Kidney (tissue), 14 donors: Measurements from ENCODE around the gene RUVBL2. TPM values are rescaled to one million over a fixed set of nuclear protein-coding genes. Genes with fewer than 3 reads are reported as not detected.
"Not testable (repeated sequence)": the region's sequence is repeated elsewhere in the genome, so short reads cannot be mapped to it uniquely, and the experiment has no call there.

Experiments
- DNase-seq, 5 donors: peaks; one replicate each; pipeline ENCODE4 v3.0.0-alpha.2; 2013 to 2020
- FAIRE-seq: peaks from 2 replicates; lab custom pipeline; 2012; peaks lifted over from hg19 to GRCh38; lab: Jason Lieb, UNC
- H3K27ac ChIP-seq, 2 donors: one replicate each; pipeline ENCODE4 v1.7.0; 2013; ENCODE audit warnings: low read depth in 2 of 2, low read length in 2 of 2, inconsistent platforms in 1 of 2
- H3K27me3 ChIP-seq: one replicate; pipeline ENCODE4 v1.7.1; 2013; ENCODE audit warnings: low read length, inconsistent platforms; ENCODE audit not compliant: control insufficient read depth, insufficient read depth
- H3K36me3 ChIP-seq, 3 donors: one replicate each; pipeline versions ENCODE4 v1.7.0 to v1.7.1; 2013; ENCODE audit warnings: low read length in 3 of 3, control low read depth in 1 of 3, inconsistent platforms in 1 of 3; ENCODE audit not compliant: insufficient read depth in 3 of 3, control insufficient read depth in 2 of 3
- H3K4me1 ChIP-seq, 3 donors: one replicate each; pipeline versions ENCODE4 v1.7.0 to v1.7.1; 2013; ENCODE audit warnings: low read length in 3 of 3, inconsistent platforms in 1 of 3, low read depth in 1 of 3; ENCODE audit not compliant: control insufficient read depth in 2 of 3, insufficient read depth in 2 of 3
- H3K4me3 ChIP-seq, 3 donors: one replicate each; pipeline versions ENCODE4 v1.7.0 to v1.8.1; 2013; ENCODE audit warnings: low read length in 3 of 3, control low read depth in 1 of 3, inconsistent platforms in 1 of 3
- H3K9ac ChIP-seq, 3 donors: one replicate each; pipeline versions ENCODE4 v1.7.0 to v1.7.1; 2013; ENCODE audit warnings: low read length in 3 of 3, control low read depth in 1 of 3, inconsistent platforms in 1 of 3
- H3K9me3 ChIP-seq, 3 donors: one replicate each; pipeline versions ENCODE4 v1.7.0 to v1.7.1; 2013; ENCODE audit warnings: low read length in 3 of 3, control low read depth in 1 of 3, inconsistent platforms in 1 of 3; ENCODE audit not compliant: control insufficient read depth in 2 of 3, insufficient read depth in 1 of 3
- CTCF ChIP-seq: IDR thresholded peaks from 3 replicates; pipeline ENCODE4 v1.5.1; 2012; ENCODE audit warnings: mild to moderate bottlenecking, moderate library complexity, borderline replicate concordance; ENCODE audit not compliant: insufficient read depth; ENCODE audit errors: extremely low read depth
- intact Hi-C: fragments of 100-400 bp; cut with DNase I; formaldehyde crosslinking; loops from one replicate; pipeline ENCODE4 v1.11.1; 2022
- polyA plus RNA-seq: library from polyadenylated mRNA; stranded (reverse); fragments of 350-450 nt; fragmentation: Illumina TruSeq; extraction: RNeasy Lipid Tissue Mini Kit (QIAGEN cat#74804); gene quantifications from one replicate; pipeline ENCODE4 v1.2.3, GENCODE V29; 2014; ENCODE audit warnings: low read depth, low replicate concordance; ENCODE audit not compliant: insufficient read depth
- total RNA-seq: library from RNA; stranded (reverse); fragmentation: NEBNext Ultra II Directional; extraction: Animal tissue kit (Norgen Biotek cat#: 25700); gene quantifications from one replicate; pipeline ENCODE4 v1.2.1, GENCODE V29; 2021
- donor health status: control.
- donor health status: control.
- donor health status: control.
- donor health status: control.
- donor health status: control.
- donor health status: DM: yes; HTN: yes; CAD: no.
- donor health status: Normal renal cell carcinoma (clear cell type).

RUVBL2 gene
- total and polyA plus RNA-seq, 2 donors from 2014 or later, result 57.0 to 83.6 TPM

GRCh38 chr19:49042177-49042576 is 48.5 kb downstream of the RUVBL2 start:
- no peak overlapping the region for H3K9ac ChIP-seq
- H3K27ac ChIP-seq, result no peak overlapping the region
- H3K27me3 ChIP-seq, result no peaks in the 10 kb centered on the region
- FAIRE-seq, result no peak
- intact Hi-C loops, result no loop called here
- no peak overlapping the region for H3K4me3 ChIP-seq
- DNase-seq, result no peak
- H3K9me3 ChIP-seq, result no peaks in the 10 kb centered on the region
- no peak for TF ChIP-seq CTCF
- H3K36me3 ChIP-seq, result no peaks in the 10 kb centered on the region
- H3K4me1 ChIP-seq, result no peaks in the 10 kb centered on the region

GRCh38 chr19:49042666-49043065 is 49.0 kb downstream of the RUVBL2 start:
- H3K9me3 ChIP-seq, H3K9ac ChIP-seq, H3K4me3 ChIP-seq, DNase-seq, intact Hi-C loops, H3K36me3 ChIP-seq, H3K27ac ChIP-seq, H3K4me1 ChIP-seq, FAIRE-seq, H3K27me3 ChIP-seq: not testable (repeated sequence)

- FAIRE-seq, intact Hi-C loops: not testable (repeated sequence)
Measured at GRCh38 chr19:49043548-49043947, 49.9 kb downstream of the RUVBL2 start, which contains the start of gene CGB5. Gene CGB5, plus strand, starts transcription at chr19:49043848. Its CDS starts 362 bp downstream, at chr19:49044210.

GRCh38 chr19:49049011-49049410 is 55.3 kb downstream of the RUVBL2 start, which contains the start of gene CGB8:
Gene CGB8, minus strand, starts transcription at chr19:49049111. Its CDS starts 372 bp downstream, at chr19:49048739.
- intact Hi-C loops, DNase-seq, H3K27me3 ChIP-seq, H3K4me3 ChIP-seq, H3K9ac ChIP-seq, H3K36me3 ChIP-seq, FAIRE-seq, H3K9me3 ChIP-seq, H3K4me1 ChIP-seq, H3K27ac ChIP-seq: not testable (repeated sequence)

More at GRCh38 chr19:49043548-49043947, 49.9 kb downstream of the RUVBL2 start, which contains the start of gene CGB5:
- H3K4me3 ChIP-seq, DNase-seq, H3K9me3 ChIP-seq, H3K27ac ChIP-seq, H3K4me1 ChIP-seq, H3K27me3 ChIP-seq, H3K36me3 ChIP-seq, H3K9ac ChIP-seq: not testable (repeated sequence)

- H3K9me3 ChIP-seq, result not testable (repeated sequence)
Measured at GRCh38 chr19:49049834-49050233, 56.1 kb downstream of the RUVBL2 start.

GRCh38 chr19:49050376-49051033 is 56.8 kb downstream of the RUVBL2 start:
- H3K27me3 ChIP-seq, H3K4me3 ChIP-seq, H3K27ac ChIP-seq, FAIRE-seq, H3K4me1 ChIP-seq, intact Hi-C loops, DNase-seq, H3K9me3 ChIP-seq, H3K36me3 ChIP-seq, H3K9ac ChIP-seq: not testable (repeated sequence)

More at GRCh38 chr19:49049834-49050233, 56.1 kb downstream of the RUVBL2 start:
- H3K27me3 ChIP-seq, H3K9ac ChIP-seq, FAIRE-seq, H3K36me3 ChIP-seq, H3K4me1 ChIP-seq, intact Hi-C loops, H3K4me3 ChIP-seq, DNase-seq, H3K27ac ChIP-seq: not testable (repeated sequence)
